ENCODE data around the gene CNNM4.

Gene CNNM4

GRCh38 chr2:96739633-96740428 lies 20.9 kb upstream of the CNNM4 start, which contains the start of gene LMAN2L:
TSS of gene LMAN2L (minus strand) at chr2:96740064. CDS start at chr2:96740040, 24 bp downstream.
- H3K9me3 ChIP-seq (ENCODE audit: severe bottlenecking) = no peaks in the 10 kb centered on the region
- ATAC-seq (ENCODE audit: low read depth) (peak; percentile 99), DNase-seq (ENCODE audit: low spot score) (peak; percentile 97)
- peak; percentile 8 for TF ChIP-seq CTCF (IDR thresholded peaks at IDR 0.05; ENCODE audit: poor library complexity, severe bottlenecking)
- peaks cover 11% of the 10 kb centered on the region for H3K4me1 ChIP-seq (ENCODE audit: insufficient read depth, poor library complexity, severe bottlenecking)
- peak within 1 kb of the TSS; percentile 8 for H3K27ac ChIP-seq (ENCODE audit: poor library complexity, severe bottlenecking)
- H3K36me3 ChIP-seq (ENCODE audit: low read depth) = peaks cover 23% of the 10 kb centered on the region
- peak within 1 kb of the TSS; percentile 80 for H3K4me3 ChIP-seq (ENCODE audit: severe bottlenecking)
- H3K27me3 ChIP-seq (ENCODE audit: insufficient read depth, poor library complexity, severe bottlenecking) = no peaks in the 10 kb centered on the region

- ATAC-seq (ENCODE audit: low read depth) = no peak
- no peak overlapping the region for H3K4me3 ChIP-seq (ENCODE audit: severe bottlenecking)
Observed at GRCh38 chr2:96747061-96747617, 13.6 kb upstream of the CNNM4 start.

GRCh38 chr2:96751800-96752199 lies 8.9 kb upstream of the CNNM4 start:
- H3K27me3 ChIP-seq (ENCODE audit: insufficient read depth, poor library complexity, severe bottlenecking) = no peaks in the 10 kb centered on the region
- H3K4me1 ChIP-seq (ENCODE audit: insufficient read depth, poor library complexity, severe bottlenecking) = no peaks in the 10 kb centered on the region
- DNase-seq (ENCODE audit: low spot score) (no peak), ATAC-seq (ENCODE audit: low read depth) (no peak)
- H3K27ac ChIP-seq (ENCODE audit: poor library complexity, severe bottlenecking) = no peak overlapping the region
- H3K9me3 ChIP-seq (ENCODE audit: severe bottlenecking) = no peaks in the 10 kb centered on the region
- TF ChIP-seq CTCF (IDR thresholded peaks at IDR 0.05; ENCODE audit: poor library complexity, severe bottlenecking) = no peak
- no peaks in the 10 kb centered on the region for H3K36me3 ChIP-seq (ENCODE audit: low read depth)
- H3K4me3 ChIP-seq (ENCODE audit: severe bottlenecking) = no peak overlapping the region

More at GRCh38 chr2:96747061-96747617, 13.6 kb upstream of the CNNM4 start:
- no peaks in the 10 kb centered on the region for H3K4me1 ChIP-seq (ENCODE audit: insufficient read depth, poor library complexity, severe bottlenecking)
- H3K27me3 ChIP-seq (ENCODE audit: insufficient read depth, poor library complexity, severe bottlenecking) = no peaks in the 10 kb centered on the region
- H3K9me3 ChIP-seq (ENCODE audit: severe bottlenecking) = no peaks in the 10 kb centered on the region
- TF ChIP-seq CTCF (IDR thresholded peaks at IDR 0.05; ENCODE audit: poor library complexity, severe bottlenecking) = no peak
- H3K36me3 ChIP-seq (ENCODE audit: low read depth) = no peaks in the 10 kb centered on the region
- DNase-seq (ENCODE audit: low spot score) = no peak
- H3K27ac ChIP-seq (ENCODE audit: poor library complexity, severe bottlenecking) = no peak overlapping the region

GRCh38 chr2:96753661-96754282 lies 6.9 kb upstream of the CNNM4 start:
- DNase-seq (ENCODE audit: low spot score) (no peak), ATAC-seq (ENCODE audit: low read depth) (peak; percentile 12; the same call in 1 of the 3 replicates)

More at GRCh38 chr2:96753661-96754282, 6.9 kb upstream of the CNNM4 start:
- Histone ChIP-seq H3K36me3 (ENCODE audit: low read depth) (no peaks in the 10 kb centered on the region), H3K27ac (ENCODE audit: poor library complexity, severe bottlenecking) (no peak overlapping the region), H3K27me3 (ENCODE audit: insufficient read depth, poor library complexity, severe bottlenecking) (no peaks in the 10 kb centered on the region), H3K4me1 (ENCODE audit: insufficient read depth, poor library complexity, severe bottlenecking) (no peaks in the 10 kb centered on the region), H3K4me3 (ENCODE audit: severe bottlenecking) (no peak overlapping the region), H3K9me3 (ENCODE audit: severe bottlenecking) (no peaks in the 10 kb centered on the region)
- no peak for TF ChIP-seq CTCF (IDR thresholded peaks at IDR 0.05; ENCODE audit: poor library complexity, severe bottlenecking)

All from RWPE2 (cell line).